Heart left ventricle (tissue), 16 donors: ENCODE results near the gene GRM1. TPM values are rescaled to one million over a fixed set of nuclear protein-coding genes. Genes with fewer than 3 reads are reported as not detected.

Experiments used
- ATAC-seq, 4 donors: fragments of 200-7000 bp; cut with Tn5 transposase; one replicate each; pipeline ENCODE4 v1.9.1; 2020 to 2022; ENCODE audit warnings: moderate library complexity in 4 of 4, mild to moderate bottlenecking in 3 of 4, moderate number of reproducible peaks in 1 of 4
- DNase-seq, 5 donors: peaks; one replicate each; pipeline ENCODE4 v3.0.0-alpha.2; 2020
- H3K27ac ChIP-seq, 12 donors: fragments of 200-600 bp; sonication (generic) in 4 of 12; one replicate each; pipeline versions ENCODE4 v1.5.0 to v1.8.0; 2016 to 2022; ENCODE audit warnings: mild to moderate bottlenecking in 2 of 12
- H3K27me3 ChIP-seq, 9 donors: fragments of 200-600 bp; sonication (generic) in 2 of 9; one replicate each; pipeline versions ENCODE4 v1.5.1 to v1.8.0; 2016 to 2022; ENCODE audit warnings: mild to moderate bottlenecking in 3 of 9
- H3K36me3 ChIP-seq, 9 donors: fragments of 200-600 bp; sonication (generic) in 2 of 9; one replicate each; pipeline versions ENCODE4 v1.5.0 to v1.8.0; 2018 to 2022; ENCODE audit warnings: mild to moderate bottlenecking in 2 of 9
- H3K4me1 ChIP-seq, 12 donors: fragments of 200-600 bp; sonication (generic) in 4 of 12; one replicate each; pipeline versions ENCODE4 v1.5.0 to v1.8.0; 2016 to 2022; ENCODE audit warnings: mild to moderate bottlenecking in 3 of 12
- H3K4me3 ChIP-seq, 12 donors: fragments of 200-600 bp; sonication (generic) in 4 of 12; one replicate each; pipeline versions ENCODE4 v1.5.0 to v1.8.0; 2017 to 2022; ENCODE audit warnings: mild to moderate bottlenecking in 9 of 12, moderate library complexity in 4 of 12
- H3K9me3 ChIP-seq, 12 donors: fragments of 200-600 bp; sonication (generic) in 4 of 12; one replicate each; pipeline versions ENCODE4 v1.5.0 to v1.8.0; 2016 to 2022; ENCODE audit warnings: mild to moderate bottlenecking in 1 of 12
- CTCF ChIP-seq, 12 donors: fragments of 200-600 bp; sonication (generic) in 4 of 12; IDR thresholded peaks; one replicate each; pipeline versions ENCODE4 v1.5.0 to v1.8.0; 2018 to 2022; ENCODE audit warnings: antibody characterized with exemption in 12 of 12, mild to moderate bottlenecking in 5 of 12
- POLR2A ChIP-seq, 2 donors: fragments of 450-650 bp; IDR thresholded peaks; one replicate each; pipeline ENCODE4 v1.6.1; 2017; ENCODE audit warnings: antibody characterized with exemption in 2 of 2, mild to moderate bottlenecking in 2 of 2, moderate library complexity in 2 of 2
- WGBS, 4 donors: extraction: QIAGEN DNeasy Blood & Tissue Kit in 2 of 4; methylation state at CpG; one replicate each; pipeline versions ENCODE4 v1.1.5 to v1.1.7; 2013 to 2018; 5-methylcytosine and 5-hydroxymethylcytosine counted together
- intact Hi-C, 10 donors: fragments of 100-400 bp; cut with DNase I; formaldehyde crosslinking; loops; one replicate each; pipeline versions ENCODE4 v1.11.1 to v1.14.2; 2022
- polyA plus RNA-seq, 2 donors: library from polyadenylated mRNA; stranded (reverse); fragments of 200-250 nt; gene quantifications; one replicate each; pipeline ENCODE4 v1.2.3, GENCODE V29; 2013
- total RNA-seq, 9 donors: library from RNA; depleted of rRNA in 2 of 9; stranded (reverse); fragments of >200 nt in 2 of 9; fragmentation: NEBNext Ultra II Directional in 3 of 9; extraction: Animal tissue kit (Norgen Biotek cat#: 25700) in 3 of 9; gene quantifications; one replicate each; pipeline versions ENCODE4 v1.1.0 to v1.2.4, GENCODE V29; 2016 to 2023
- donor health status: ischemic (EF 13 %, LVEDD 7.1; RV severe dilation, severe dysfunction).
- donor health status: healthy with polysubstance abuse.
- donor health status: DM: no; HTN: yes; CAD: no.
- donor health status: DM: no; HTN: no; CAD: no.
- donor health status: ischemic (EF 25% LVEDD 6.9; RV normal size, moderate dysfunction).
- donor health status: ischemic (EF 25% LVEDD 5.7; RV mildly dilated, moderate dysfunction).
- donor health status: healthy.
- donor health status: DM: yes; HTN: yes; CAD: no.
- donor health status: ischemic (EF 35%, LVEDD 5.7; RV mildly dilated, moderate dysfunction).
- donor health status: nonischemic (EF 11% LVEDD 7.7; RV severe dilation, severe dysfunction).
- donor health status: DM: yes; HTN: yes; CAD: no.
- donor health status: PGD.
- donor health status: ischemic (EF 29% LVEDD 5.4; RV normal size, mild dysfunction).
- donor health status: nonischemic (EF 23%, LVEDD 6.1; RV moderate dilation, normal function).

GRM1 gene
- total and polyA plus RNA-seq, 11 donors: 0.62 to 6.9 (median 4.7) TPM

- intact Hi-C loops: no loop called here
- 60 to 74% (median 70%) methylated on average over 1 of the region's 1 CpG for WGBS, 4 donors
- ATAC-seq: no peak
These were observed 21.3 kb downstream of the GRM1 start for GRCh38 chr6:146050168-146050567.

DNA sequence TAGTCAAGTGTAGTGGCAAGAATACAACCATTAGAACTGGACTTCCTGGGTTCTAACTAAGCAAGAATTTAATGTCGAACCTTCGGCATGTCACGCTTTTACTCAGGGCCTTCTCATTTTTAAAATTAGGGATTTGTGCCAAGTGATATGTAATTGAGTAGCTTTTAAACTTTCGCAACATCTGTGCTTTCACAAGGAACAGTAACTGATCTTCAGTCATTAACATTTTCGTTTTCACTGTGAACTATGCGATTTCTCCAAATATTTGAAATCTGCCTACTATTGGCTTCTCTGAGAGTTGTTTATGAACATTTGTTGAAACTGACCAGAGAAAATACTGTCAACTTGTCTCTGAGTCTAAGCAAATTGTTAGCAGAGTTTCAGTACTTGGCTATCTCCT, 27.6 kb downstream of the GRM1 start:
- Histone ChIP-seq H3K4me3 (no peak overlapping the region), H3K9me3 (peaks cover 0 to 10% (median 0%) of the 10 kb centered on the region in 12 donors), H3K4me1 (no peaks in the 10 kb centered on the region), H3K27ac (no peak overlapping the region), H3K27me3 (no peaks in the 10 kb centered on the region), H3K36me3 (no peaks in the 10 kb centered on the region)
- DNase-seq: no peak
- 75 to 90% (median 82%) methylated on average over 6 of the region's 6 CpGs for WGBS, 4 donors
- no peak for TF ChIP-seq CTCF (IDR thresholded peaks at IDR 0.05)
- no peak for TF ChIP-seq POLR2A (IDR thresholded peaks at IDR 0.05)
- intact Hi-C loops: no loop called here
- no peak for ATAC-seq

More at GRCh38 chr6:146050168-146050567, 21.3 kb downstream of the GRM1 start:
- Histone ChIP-seq H3K27ac (no peak overlapping the region), H3K36me3 (no peaks in the 10 kb centered on the region), H3K27me3 (no peaks in the 10 kb centered on the region), H3K9me3 (peaks cover 0 to 6% (median 0%) of the 10 kb centered on the region in 12 donors), H3K4me1 (no peaks in the 10 kb centered on the region), H3K4me3 (no peak overlapping the region)
- no peak for DNase-seq
- TF ChIP-seq POLR2A (IDR thresholded peaks at IDR 0.05) (no peak), CTCF (IDR thresholded peaks at IDR 0.05) (no peak)

- no peak overlapping the region for H3K4me3 ChIP-seq
- H3K27me3 ChIP-seq: no peaks in the 10 kb centered on the region
- intact Hi-C loops: no loop called here
- ATAC-seq (no peak), DNase-seq (no peak)
- TF ChIP-seq POLR2A (IDR thresholded peaks at IDR 0.05): no peak
- 81 to 90% (median 86%) methylated on average over 2 of the region's 2 CpGs for WGBS, 4 donors
- no peak overlapping the region for H3K27ac ChIP-seq
- no peaks in the 10 kb centered on the region for H3K9me3 ChIP-seq
- no peaks in the 10 kb centered on the region for H3K36me3 ChIP-seq
- no peaks in the 10 kb centered on the region for H3K4me1 ChIP-seq
These were observed 36.8 kb downstream of the GRM1 start for GRCh38 chr6:146065690-146066089.

GRCh38 chr6:146066506-146066905, 37.6 kb downstream of the GRM1 start:
- Histone ChIP-seq H3K27me3 (no peaks in the 10 kb centered on the region), H3K4me3 (no peak overlapping the region), H3K27ac (no peak overlapping the region), H3K9me3 (no peaks in the 10 kb centered on the region), H3K4me1 (no peaks in the 10 kb centered on the region), H3K36me3 (no peaks in the 10 kb centered on the region)
- DNase-seq (no peak), ATAC-seq (no peak)
- WGBS, 4 donors: 80 to 88% (median 86%) methylated on average over 1 of the region's 1 CpG
- TF ChIP-seq POLR2A (IDR thresholded peaks at IDR 0.05) (no peak), CTCF (IDR thresholded peaks at IDR 0.05) (no peak)
- intact Hi-C loops: no loop called here

GRCh38 chr6:146071781-146072180, 42.9 kb downstream of the GRM1 start:
- no peaks in the 10 kb centered on the region for H3K27me3 ChIP-seq
- intact Hi-C loops: no loop called here
- no peaks in the 10 kb centered on the region for H3K36me3 ChIP-seq
- peaks cover 0 to 10% (median 0%) of the 10 kb centered on the region in 12 donors for H3K9me3 ChIP-seq
- WGBS, 4 donors: 22 to 32% (median 28%) methylated on average over 2 of the region's 2 CpGs
- no peak overlapping the region for H3K4me3 ChIP-seq
- H3K4me1 ChIP-seq: no peaks in the 10 kb centered on the region
- ATAC-seq (peak in 1 of 4 donors; percentile 48), DNase-seq (no peak)
- no peak overlapping the region for H3K27ac ChIP-seq
- no peak for TF ChIP-seq POLR2A (IDR thresholded peaks at IDR 0.05)
- TF ChIP-seq CTCF (IDR thresholded peaks at IDR 0.05): no peak
